Activated T-cell treated with anti-CD3 and anti-CD28 coated beads, Interleukin-2, amount 50 U/mL, for 24 hours (primary cell): Measurements from ENCODE around the gene HSCB.
"Not testable (repeated sequence)": the region's sequence is repeated elsewhere in the genome, so short reads cannot be mapped to it uniquely, and the experiment has no call there.

Experiments
- DNase-seq: peaks from one replicate; pipeline ENCODE4 v3.0.0-alpha.2; 2020
- H3K27ac Mint-ChIP-seq: 2 replicates; pipeline ENCODE4 v1.8.0; 2020; ENCODE audit warnings: mild to moderate bottlenecking, mixed read lengths
- H3K27me3 Mint-ChIP-seq: 2 replicates; pipeline ENCODE4 v1.8.0; 2020; ENCODE audit warnings: mixed read lengths
- H3K36me3 Mint-ChIP-seq: 2 replicates; pipeline ENCODE4 v1.8.0; 2020; ENCODE audit warnings: low read depth, mixed read lengths
- H3K4me1 Mint-ChIP-seq: 2 replicates; pipeline ENCODE4 v1.8.0; 2020; ENCODE audit warnings: low read depth, mixed read lengths
- H3K4me3 Mint-ChIP-seq: 2 replicates; pipeline ENCODE4 v1.8.0; 2020; ENCODE audit warnings: mild to moderate bottlenecking, moderate library complexity, mixed read lengths
- H3K9me3 Mint-ChIP-seq: 2 replicates; pipeline ENCODE4 v1.8.0; 2020; ENCODE audit warnings: mixed read lengths

The HSCB gene

DNA sequence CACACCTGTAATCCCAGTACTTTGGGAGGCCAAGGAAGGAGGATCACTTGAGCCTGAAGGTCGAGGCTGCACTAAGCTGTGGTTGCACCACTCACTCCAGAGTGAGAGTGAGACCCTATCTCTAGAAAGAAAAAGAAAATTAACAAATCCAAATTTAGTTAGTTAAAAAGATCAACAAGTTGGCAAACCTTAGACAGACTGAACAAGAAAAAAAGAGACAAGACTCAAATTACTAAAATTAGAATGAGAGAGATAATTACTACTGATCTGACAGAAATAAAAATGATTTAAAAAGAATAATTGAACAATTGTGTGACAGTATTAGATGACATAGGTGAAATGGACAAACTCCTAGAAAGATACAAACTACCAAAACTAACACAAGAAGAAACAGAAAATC is 13.8 kb upstream of the HSCB start:
- H3K4me1 Mint-ChIP-seq, result no peaks in the 10 kb centered on the region
- H3K9me3 Mint-ChIP-seq, result no peaks in the 10 kb centered on the region
- DNase-seq, result no peak
- H3K4me3 Mint-ChIP-seq, result no peak overlapping the region
- no peak overlapping the region for H3K27ac Mint-ChIP-seq
- peaks cover 31% of the 10 kb centered on the region for H3K36me3 Mint-ChIP-seq
- H3K27me3 Mint-ChIP-seq, result no peaks in the 10 kb centered on the region

- Mint-ChIP-seq H3K9me3 (no peaks in the 10 kb centered on the region), H3K4me3 (no peak overlapping the region)
Observed at GRCh38 chr22:28728621-28729313, 13.1 kb upstream of the HSCB start.

DNA sequence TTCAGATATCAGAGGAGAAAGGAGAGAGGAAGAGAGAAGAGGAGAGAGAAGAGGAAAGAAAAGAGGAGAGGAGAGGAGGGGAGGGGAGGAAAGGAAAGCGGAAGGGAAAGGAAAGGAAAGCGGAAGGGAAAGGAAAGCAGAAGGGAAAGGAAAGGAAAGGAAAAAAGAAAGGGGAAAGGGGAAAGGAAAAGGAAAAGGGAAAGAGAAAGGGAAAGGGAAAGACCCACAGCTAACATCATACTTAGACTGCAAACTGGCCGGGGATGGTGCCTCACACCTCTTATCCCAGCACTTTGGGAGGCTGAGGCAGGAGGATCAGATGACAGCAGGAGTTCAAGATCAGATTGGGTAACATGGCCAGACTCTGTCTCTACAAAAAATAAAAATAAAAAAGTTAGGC is 11.7 kb upstream of the HSCB start:
- Mint-ChIP-seq H3K27me3 (no peaks in the 10 kb centered on the region), H3K36me3 (peaks cover 27% of the 10 kb centered on the region), H3K9me3 (no peaks in the 10 kb centered on the region), H3K27ac (no peak overlapping the region), H3K4me1 (no peaks in the 10 kb centered on the region), H3K4me3 (no peak overlapping the region)
- DNase-seq, result no peak

More at GRCh38 chr22:28728621-28729313, 13.1 kb upstream of the HSCB start:
- H3K4me1 Mint-ChIP-seq, result no peaks in the 10 kb centered on the region
- H3K27ac Mint-ChIP-seq, result no peak overlapping the region
- no peak for DNase-seq
- peaks cover 31% of the 10 kb centered on the region for H3K36me3 Mint-ChIP-seq
- no peaks in the 10 kb centered on the region for H3K27me3 Mint-ChIP-seq

GRCh38 chr22:28734393-28734792 is 7.4 kb upstream of the HSCB start:
- no peak for DNase-seq
- H3K27me3 Mint-ChIP-seq, result no peaks in the 10 kb centered on the region
- H3K4me3 Mint-ChIP-seq, result no peak overlapping the region
- no peaks in the 10 kb centered on the region for H3K9me3 Mint-ChIP-seq
- no peak overlapping the region for H3K27ac Mint-ChIP-seq
- H3K4me1 Mint-ChIP-seq, result peaks cover 5% of the 10 kb centered on the region
- peaks cover 22% of the 10 kb centered on the region for H3K36me3 Mint-ChIP-seq

GRCh38 chr22:28736301-28737155 is 5.3 kb upstream of the HSCB start:
- H3K4me1 Mint-ChIP-seq, result peaks cover 18% of the 10 kb centered on the region

GRCh38 chr22:28737701-28738100 is 4.1 kb upstream of the HSCB start:
- peaks cover 23% of the 10 kb centered on the region for H3K4me1 Mint-ChIP-seq
- no peaks in the 10 kb centered on the region for H3K9me3 Mint-ChIP-seq
- peaks cover 24% of the 10 kb centered on the region for H3K36me3 Mint-ChIP-seq
- no peaks in the 10 kb centered on the region for H3K27me3 Mint-ChIP-seq
- H3K27ac Mint-ChIP-seq, result no peak overlapping the region
- no peak for DNase-seq
- no peak overlapping the region for H3K4me3 Mint-ChIP-seq

More at GRCh38 chr22:28736301-28737155, 5.3 kb upstream of the HSCB start:
- H3K9me3 Mint-ChIP-seq, result no peaks in the 10 kb centered on the region
- H3K27ac Mint-ChIP-seq, result no peak overlapping the region
- peaks cover 22% of the 10 kb centered on the region for H3K36me3 Mint-ChIP-seq
- DNase-seq, result no peak
- H3K27me3 Mint-ChIP-seq, result no peaks in the 10 kb centered on the region
- no peak overlapping the region for H3K4me3 Mint-ChIP-seq

DNA sequence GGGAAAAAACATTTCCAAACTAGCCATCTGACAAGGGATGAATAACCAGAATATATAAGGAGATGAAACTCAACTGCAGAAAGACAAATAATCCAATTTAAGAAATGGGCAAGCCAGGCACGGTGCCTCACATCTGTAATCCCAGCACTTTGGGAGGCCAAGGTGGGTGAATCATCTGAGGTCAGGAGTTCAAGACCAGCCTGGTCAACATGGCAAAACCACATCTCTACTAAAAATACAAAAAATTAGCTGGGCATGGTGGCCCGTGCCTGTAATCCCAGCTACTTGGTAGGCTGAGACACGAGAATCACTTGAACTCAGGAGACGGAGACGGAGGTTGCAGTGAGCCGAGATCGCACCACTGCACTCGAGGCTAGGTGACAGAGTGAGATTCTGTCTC is 3.0 kb upstream of the HSCB start:
- Mint-ChIP-seq H3K4me1 (peaks cover 35% of the 10 kb centered on the region), H3K36me3 (peaks cover 24% of the 10 kb centered on the region)
- H3K27ac Mint-ChIP-seq, H3K27me3 Mint-ChIP-seq, H3K4me3 Mint-ChIP-seq, DNase-seq, H3K9me3 Mint-ChIP-seq: not testable (repeated sequence)

- H3K4me1 Mint-ChIP-seq, result peaks cover 36% of the 10 kb centered on the region
Observed at GRCh38 chr22:28741200-28741784, 547 bp upstream of the HSCB start.

GRCh38 chr22:28742562-28742962 is 723 bp downstream of the HSCB start:
- Mint-ChIP-seq H3K27ac (peak overlapping the region; percentile 99), H3K4me3 (peak overlapping the region; percentile 95), H3K36me3 (peaks cover 51% of the 10 kb centered on the region), H3K9me3 (no peaks in the 10 kb centered on the region), H3K4me1 (peaks cover 36% of the 10 kb centered on the region), H3K27me3 (no peaks in the 10 kb centered on the region)
- no peak for DNase-seq

More at GRCh38 chr22:28741200-28741784, 547 bp upstream of the HSCB start:
- Mint-ChIP-seq H3K27me3 (no peaks in the 10 kb centered on the region), H3K36me3 (peaks cover 40% of the 10 kb centered on the region), H3K27ac (peak overlapping the region; percentile 99), H3K4me3 (peak overlapping the region; percentile 95), H3K9me3 (no peaks in the 10 kb centered on the region)
- no peak for DNase-seq

DNA sequence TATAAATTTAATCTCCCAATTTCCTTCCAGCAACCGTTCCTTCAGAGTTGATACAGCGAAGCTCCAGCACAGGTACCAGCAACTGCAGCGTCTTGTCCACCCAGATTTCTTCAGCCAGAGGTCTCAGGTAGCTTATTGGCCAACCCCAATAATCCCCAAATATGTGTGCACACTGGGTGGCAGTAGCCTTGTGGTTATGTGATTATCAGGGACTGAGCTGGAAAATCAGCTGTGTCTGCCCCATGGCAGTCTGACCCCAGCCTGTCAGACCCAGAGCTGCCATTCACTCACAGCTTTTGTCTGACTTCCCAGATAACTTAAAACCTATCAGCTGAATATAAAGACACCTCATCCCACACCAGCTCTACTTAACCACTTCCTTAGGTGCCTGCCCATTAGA is 2.0 kb downstream of the HSCB start:
- peaks cover 64% of the 10 kb centered on the region for H3K36me3 Mint-ChIP-seq

GRCh38 chr22:28750471-28750881 is 8.6 kb downstream of the HSCB start:
- H3K4me3 Mint-ChIP-seq, result no peak overlapping the region
- DNase-seq, result no peak
- H3K36me3 Mint-ChIP-seq, result peaks cover 72% of the 10 kb centered on the region
- no peaks in the 10 kb centered on the region for H3K27me3 Mint-ChIP-seq
- H3K9me3 Mint-ChIP-seq, result no peaks in the 10 kb centered on the region
- H3K4me1 Mint-ChIP-seq, result peaks cover 7% of the 10 kb centered on the region
- no peak overlapping the region for H3K27ac Mint-ChIP-seq

More for the DNA sequence above, 2.0 kb downstream of the HSCB start:
- H3K27ac Mint-ChIP-seq, result peak overlapping the region; percentile 17
- H3K4me1 Mint-ChIP-seq, result peaks cover 35% of the 10 kb centered on the region
- no peak for DNase-seq
- no peak overlapping the region for H3K4me3 Mint-ChIP-seq
- no peaks in the 10 kb centered on the region for H3K27me3 Mint-ChIP-seq
- no peaks in the 10 kb centered on the region for H3K9me3 Mint-ChIP-seq

DNA sequence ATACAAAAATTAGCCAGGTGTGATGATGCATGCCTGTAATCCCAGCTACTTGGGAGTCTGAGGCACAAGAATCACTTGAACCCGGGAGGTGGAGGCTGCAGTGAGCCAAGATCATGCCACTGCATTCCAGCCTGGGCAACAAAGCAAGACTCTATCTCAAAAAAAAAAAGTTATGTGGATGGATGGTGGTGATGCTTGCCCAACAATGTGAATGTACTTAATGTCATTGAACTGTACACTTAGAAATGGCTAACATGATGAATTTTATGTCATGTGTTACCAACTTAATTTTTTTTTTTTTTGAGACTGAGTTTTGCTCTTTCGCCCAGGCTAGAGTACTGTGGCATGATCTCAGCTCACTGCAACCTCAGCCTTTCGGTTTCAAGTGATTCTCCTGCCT is 12.7 kb downstream of the HSCB start:
- not testable (repeated sequence) for H3K4me1 Mint-ChIP-seq, H3K27me3 Mint-ChIP-seq, DNase-seq, H3K9me3 Mint-ChIP-seq, H3K4me3 Mint-ChIP-seq
- peaks cover 43% of the 10 kb centered on the region for H3K36me3 Mint-ChIP-seq
- peak overlapping the region; percentile 29 for H3K27ac Mint-ChIP-seq

- Mint-ChIP-seq H3K36me3 (peaks cover 10% of the 10 kb centered on the region), H3K4me3 (no peak overlapping the region), H3K27me3 (no peaks in the 10 kb centered on the region), H3K4me1 (no peaks in the 10 kb centered on the region), H3K9me3 (no peaks in the 10 kb centered on the region), H3K27ac (no peak overlapping the region)
- DNase-seq, result no peak
Observed at GRCh38 chr22:28759861-28760560, 18.2 kb downstream of the HSCB start.

GRCh38 chr22:28761449-28761755 is 19.6 kb downstream of the HSCB start:
- no peak overlapping the region for H3K27ac Mint-ChIP-seq

More at GRCh38 chr22:28761449-28761755, 19.6 kb downstream of the HSCB start:
- H3K4me3 Mint-ChIP-seq, result no peak overlapping the region
- H3K4me1 Mint-ChIP-seq, result no peaks in the 10 kb centered on the region
- no peaks in the 10 kb centered on the region for H3K27me3 Mint-ChIP-seq
- H3K36me3 Mint-ChIP-seq, result peaks cover 8% of the 10 kb centered on the region
- no peaks in the 10 kb centered on the region for H3K9me3 Mint-ChIP-seq
- DNase-seq, result no peak
